Fibroblast of skin of right biceps (primary cell): ENCODE measurements around the gene ZNF280A.
"Not testable (repeated sequence)": the region's sequence is repeated elsewhere in the genome, so short reads cannot be mapped to it uniquely, and the experiment has no call there.

Experiments used
- DNase-seq: peaks from one replicate; pipeline ENCODE4 v3.0.0-alpha.2; 2013

Gene ZNF280A

GRCh38 chr22:22538226-22538989 is 18.3 kb upstream of the ZNF280A start:
- no peak for DNase-seq

DNA sequence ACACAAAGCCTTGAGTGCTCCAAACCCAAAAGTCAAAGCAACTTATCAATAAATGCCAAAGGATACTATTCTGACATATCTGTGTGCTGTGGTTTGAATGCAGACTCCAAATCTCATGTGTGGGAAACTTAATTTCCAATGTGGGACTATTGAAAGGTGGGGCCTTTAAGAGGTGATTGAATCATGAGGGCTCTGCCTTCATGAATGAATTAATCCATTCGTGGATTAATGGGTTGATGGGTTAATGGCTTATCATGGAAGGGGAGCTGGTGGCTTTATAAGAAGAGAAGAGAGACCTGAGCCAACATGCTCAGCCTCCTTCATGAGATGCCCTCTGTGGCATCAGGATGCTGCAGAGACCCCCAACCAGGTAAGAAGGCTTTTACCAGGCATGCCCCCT is 16.8 kb upstream of the ZNF280A start:
- DNase-seq = no peak

DNA sequence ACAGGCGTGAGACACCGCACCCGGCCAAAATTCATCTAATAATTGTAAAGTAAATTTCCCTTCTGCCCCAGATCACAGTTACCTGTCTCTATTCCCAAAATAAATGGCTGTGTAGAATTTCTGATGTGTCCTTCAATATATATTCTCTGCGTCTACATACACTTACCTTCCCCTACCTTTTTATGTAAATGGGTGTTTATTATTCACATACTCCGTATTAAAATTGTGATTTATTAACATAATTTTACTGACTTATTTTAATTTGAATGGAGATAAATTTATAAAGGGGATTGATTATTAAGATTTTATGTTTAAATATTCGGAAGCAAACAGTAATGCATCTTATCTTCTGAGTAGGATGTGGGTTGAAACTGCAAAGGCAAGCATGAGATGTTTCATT is 16.4 kb upstream of the ZNF280A start:
- no peak for DNase-seq

DNA sequence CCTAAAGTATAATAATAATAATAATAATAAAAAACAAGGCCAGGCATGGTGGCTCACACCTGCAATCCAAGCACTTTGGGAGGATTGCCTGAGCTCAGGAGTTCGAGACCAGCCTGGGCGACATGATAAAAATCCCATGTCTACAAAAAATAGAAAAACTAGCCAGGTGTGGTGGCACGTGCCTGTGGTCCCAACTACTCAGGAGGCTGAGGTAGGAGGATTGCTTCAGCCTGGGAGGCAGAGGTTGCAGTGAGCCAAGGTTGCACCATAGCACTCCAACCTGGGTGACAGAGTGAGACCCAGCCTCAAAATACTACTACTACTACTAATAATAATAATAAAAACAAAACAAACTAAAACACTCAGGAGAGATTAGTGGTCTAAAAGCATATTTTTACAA is 15.6 kb upstream of the ZNF280A start:
- no peak for DNase-seq

DNA sequence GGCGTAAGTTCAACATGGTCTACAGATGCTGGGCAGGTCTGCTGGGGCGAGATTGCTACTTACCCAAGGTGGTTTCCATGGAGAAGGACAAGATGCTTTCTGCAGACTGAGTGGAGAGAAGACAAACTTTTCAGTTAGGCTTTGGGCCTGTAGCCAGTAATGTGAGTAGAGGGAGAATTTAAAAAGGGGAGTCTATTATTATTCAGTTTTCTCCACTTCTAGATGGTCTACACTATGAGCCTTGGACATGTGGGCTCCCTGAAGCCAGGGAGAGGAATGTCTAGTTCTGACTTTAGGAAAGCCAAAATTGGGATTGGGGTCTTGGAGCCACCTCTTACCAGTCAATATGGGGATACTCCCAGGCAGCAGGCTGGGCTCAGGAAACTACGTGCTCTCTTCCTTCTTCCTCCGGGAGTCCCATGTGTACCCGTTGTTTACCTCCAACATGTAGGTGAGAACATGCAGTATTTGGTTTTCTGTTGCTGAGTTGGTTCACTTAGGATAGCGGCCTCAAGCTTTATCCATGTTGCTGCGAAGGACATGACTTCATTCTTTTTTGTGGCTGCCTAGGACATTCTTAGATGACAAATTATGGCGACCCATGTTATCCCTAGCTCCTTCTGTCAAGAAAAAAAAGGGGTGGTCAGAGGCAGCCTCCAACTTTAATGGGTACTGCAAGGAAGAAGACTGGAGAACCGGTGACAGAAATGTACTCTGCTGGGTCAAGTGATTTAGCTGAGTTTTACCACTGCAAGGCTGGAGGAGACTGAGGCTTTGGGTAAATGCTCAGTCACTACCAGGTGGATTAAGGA is 14.7 kb upstream of the ZNF280A start:
- DNase-seq = no peak

DNA sequence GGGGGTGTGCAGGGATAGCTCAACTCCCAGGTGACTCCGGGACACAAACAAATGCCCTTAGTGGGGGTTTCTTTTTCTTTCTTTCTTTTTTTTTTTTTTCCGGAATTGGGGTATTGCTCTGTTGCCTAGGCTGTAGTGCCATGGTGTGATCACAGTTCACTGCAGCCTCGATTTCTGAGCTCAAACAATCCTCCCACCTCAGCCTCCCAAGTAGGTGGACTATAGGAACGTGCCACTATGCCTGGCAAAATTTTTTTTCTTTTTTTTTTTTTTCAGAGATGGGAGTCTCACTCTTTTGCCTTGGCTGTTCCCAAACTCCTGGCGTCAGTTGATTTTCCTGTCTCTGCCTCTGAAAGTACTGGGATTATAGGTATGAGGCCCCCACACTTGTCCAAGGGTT is 13.8 kb upstream of the ZNF280A start:
- DNase-seq = no peak

DNA sequence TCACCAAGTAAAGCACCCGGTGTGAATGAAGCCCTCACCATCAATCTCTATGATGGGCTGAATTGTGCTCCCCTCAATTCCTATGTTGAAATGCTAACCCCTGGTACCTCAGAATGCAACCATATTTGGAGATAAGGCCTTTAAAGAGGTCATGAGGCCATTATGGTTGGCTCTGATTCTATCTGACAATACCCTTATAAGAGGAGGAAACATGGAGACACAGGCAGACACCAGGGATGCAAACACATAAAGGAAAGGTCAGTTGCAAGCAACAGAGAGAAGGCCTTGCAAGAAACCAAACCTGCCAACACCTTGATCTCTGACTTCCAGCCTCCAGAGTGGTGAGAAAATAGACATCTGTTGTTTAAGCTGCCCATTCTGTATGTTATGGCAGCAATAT is 13.3 kb upstream of the ZNF280A start:
- no peak for DNase-seq

DNA sequence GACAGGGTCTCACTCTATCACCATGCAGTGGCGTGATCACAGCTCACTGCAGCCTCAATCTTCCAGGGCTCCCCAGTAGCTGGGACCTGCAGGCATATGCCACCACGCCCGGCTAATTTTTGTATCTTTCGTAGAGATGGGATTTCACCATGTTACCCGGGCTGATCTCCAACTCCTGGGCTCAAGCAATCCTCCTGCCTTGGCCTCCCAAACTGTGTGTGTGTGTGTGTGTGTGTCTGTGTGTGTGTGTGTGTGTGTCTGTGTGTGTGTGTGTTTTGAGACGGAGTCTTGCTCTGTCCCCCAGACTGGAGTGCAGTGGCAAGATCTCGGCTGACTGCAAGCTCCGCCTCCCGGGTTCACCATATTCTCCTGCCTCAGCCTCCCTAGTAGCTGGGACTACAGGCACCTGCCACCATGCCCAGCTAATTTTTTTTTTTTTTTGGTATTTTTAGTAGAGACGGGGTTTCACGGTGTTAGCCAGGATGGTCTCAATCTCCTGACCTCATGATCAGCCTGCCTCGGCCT is 12.5 kb upstream of the ZNF280A start:
- DNase-seq = not testable (repeated sequence)

DNA sequence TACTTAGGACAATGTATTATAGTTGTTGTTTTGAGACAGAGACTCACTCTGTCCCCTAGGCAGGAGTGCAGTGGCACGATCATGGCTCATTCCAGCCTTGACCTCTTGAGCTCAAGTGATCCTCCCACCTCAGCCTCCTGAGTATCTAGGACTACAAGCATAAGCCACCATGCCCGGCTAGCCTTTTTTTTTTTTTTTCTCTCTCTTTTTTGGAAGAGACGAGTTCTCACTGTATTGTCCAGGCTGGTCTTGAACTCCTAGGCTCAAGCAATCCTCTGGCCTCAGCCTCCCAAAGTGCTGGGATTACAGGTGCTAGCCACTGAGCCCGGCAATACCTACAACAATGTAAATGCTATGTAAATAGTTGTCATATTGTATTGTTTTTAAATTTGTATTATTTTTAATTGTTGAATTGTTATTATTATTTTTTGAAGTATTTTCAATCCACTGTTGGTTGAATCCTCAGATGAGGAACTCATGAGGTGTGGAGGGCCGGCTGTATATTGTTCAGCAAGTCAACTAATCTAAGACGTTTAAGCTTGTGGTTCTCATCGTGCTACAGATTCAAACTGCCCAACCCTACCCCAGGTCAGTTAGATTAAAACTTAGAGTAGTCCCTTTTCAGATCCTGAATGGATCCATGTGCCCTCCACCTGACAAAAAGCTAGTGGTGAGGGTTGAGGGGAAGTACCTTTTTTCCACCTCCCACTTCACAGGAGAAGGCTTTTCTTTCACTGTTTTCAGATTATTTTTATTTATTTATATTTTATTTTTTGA is 11.9 kb upstream of the ZNF280A start:
- DNase-seq = no peak

DNA sequence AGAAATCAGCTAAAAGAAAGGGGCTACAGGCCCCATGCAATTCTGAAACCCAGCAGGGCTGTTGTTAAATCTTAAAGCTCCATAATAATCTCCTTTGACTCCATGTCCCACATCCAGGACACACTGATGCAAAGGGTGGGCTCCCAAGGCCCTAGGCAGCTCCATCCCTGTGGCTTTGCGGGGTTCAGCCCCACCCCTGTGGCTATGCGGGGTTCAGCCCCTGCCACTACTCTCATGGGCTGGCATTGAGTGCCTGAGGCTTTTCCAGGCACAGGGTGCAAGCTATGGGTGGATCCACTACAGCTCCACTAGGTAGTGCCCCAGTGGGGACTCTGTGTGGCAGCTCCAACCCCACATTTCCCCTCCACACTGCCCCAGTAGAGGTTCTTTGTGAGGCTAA is 8.7 kb upstream of the ZNF280A start:
- no peak for DNase-seq

DNA sequence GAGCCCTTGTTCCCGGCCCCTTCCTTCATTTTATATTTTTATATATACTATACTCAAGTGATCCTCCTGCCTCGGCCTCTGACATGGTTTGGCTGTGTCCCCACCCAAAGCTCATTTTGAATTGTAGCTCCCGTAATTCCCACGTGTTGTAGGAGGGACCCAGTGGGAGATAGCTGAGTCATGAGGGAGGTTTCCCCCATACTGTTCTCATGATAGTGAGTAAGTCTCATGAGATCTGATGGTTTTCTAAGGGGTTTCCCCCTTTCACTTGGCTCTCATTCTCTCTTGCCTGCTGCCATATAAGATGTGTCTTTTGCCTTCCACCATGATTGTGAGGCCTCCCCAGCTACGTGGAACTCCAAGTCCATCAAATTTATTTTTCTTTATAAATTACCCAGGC is 7.2 kb upstream of the ZNF280A start:
- DNase-seq = no peak

DNA sequence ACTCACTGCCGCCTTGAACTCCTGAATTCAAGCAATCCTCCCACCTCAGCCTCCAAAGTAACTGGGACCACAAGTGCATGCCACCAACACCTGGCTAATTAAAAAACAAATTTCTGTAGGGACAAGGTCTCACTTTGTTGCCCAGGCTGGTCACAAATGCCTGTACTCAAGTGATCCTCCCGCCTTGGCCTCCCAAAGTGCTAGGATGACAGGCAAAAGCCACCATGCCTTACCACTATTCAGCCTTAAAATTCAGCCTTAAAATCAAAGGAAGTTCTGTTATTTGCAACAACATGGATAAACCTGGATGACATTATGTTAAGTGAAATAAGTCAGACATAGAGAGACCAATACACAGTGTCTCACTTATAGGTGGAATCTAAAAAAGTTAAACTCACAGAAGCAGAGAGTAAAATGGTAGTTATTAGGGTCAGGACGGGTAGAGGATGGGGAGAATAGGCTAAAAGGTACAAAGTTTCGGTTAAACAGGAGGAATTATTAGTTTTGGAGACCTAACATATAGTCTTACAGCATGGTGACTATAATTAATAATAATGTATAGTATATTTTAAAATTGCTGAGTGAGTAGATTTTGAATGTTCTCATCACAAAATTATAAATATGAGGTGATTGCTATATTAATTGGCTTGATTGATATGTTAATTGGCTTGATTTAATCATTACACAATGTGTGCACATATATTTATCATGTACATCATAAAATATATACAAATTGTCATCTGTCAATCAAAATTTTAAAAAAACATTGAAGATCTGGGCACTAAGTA is 6.2 kb upstream of the ZNF280A start:
- DNase-seq = no peak

DNA sequence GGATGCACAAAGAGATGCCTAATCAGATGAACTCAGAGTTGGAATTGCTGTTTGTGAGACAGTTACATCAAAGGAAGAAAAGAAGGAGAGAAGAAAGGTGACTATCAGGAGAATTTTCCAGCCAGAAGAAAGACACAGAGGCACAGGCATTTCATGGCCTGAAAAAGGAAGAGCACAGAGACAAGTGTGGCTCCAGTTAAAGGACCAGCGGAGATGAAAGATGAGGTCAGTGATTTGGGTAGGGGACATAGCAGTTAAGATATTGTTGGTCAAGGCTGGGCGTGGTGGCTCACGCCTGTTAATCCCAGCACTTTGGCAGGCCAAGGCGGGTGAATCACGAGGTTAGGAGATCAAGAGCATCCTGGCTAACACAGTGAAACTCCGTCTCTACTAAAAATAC is 3.4 kb upstream of the ZNF280A start:
- no peak for DNase-seq

GRCh38 chr22:22521631-22522030 is 1.6 kb upstream of the ZNF280A start:
- no peak for DNase-seq

- DNase-seq = no peak
Measured at GRCh38 chr22:22520667-22521602, 865 bp upstream of the ZNF280A start.

- DNase-seq = no peak
Measured at GRCh38 chr22:22519591-22519990, 479 bp downstream of the ZNF280A start.

- DNase-seq = no peak
Measured at GRCh38 chr22:22516992-22517391, 3.1 kb downstream of the ZNF280A start.

- DNase-seq = no peak
Measured at GRCh38 chr22:22515890-22516289, 4.2 kb downstream of the ZNF280A start.

- not testable (repeated sequence) for DNase-seq
Measured at GRCh38 chr22:22514431-22514830, 5.6 kb downstream of the ZNF280A start.

GRCh38 chr22:22513619-22514018 is 6.5 kb downstream of the ZNF280A start:
- DNase-seq = no peak

DNA sequence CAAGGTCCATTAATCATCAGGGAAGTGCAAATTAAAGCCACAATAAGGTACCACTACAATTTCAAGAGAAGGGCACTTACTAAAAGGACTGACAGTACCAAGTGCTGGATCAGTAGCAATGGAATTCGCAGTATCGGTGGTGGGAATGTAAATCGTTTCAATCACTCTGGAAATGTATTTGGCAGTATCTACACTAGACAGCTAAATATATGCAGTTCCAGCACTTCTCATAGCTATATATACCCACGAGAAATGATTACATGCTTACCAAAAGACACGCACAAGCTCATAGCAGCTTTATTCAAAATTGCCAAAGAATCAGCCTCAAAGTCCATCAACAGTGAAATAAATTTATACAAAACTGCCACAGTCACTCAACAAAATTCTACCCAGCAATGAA is 7.1 kb downstream of the ZNF280A start:
- no peak for DNase-seq
